Astrocyte of the cerebellum (primary cell): ENCODE measurements around the gene APC2.

Experiments used
- DNase-seq: peaks from one replicate; pipeline ENCODE4 v3.0.0-alpha.2; 2011; ENCODE audit warnings: low read depth
- H3K4me3 ChIP-seq: 2 replicates; pipeline ENCODE4 v1.5.1; 2011; ENCODE audit warnings: mild to moderate bottlenecking, low read depth, low read length, moderate library complexity
- in situ Hi-C: cut with HindIII; loops from 2 replicates; pipeline ENCODE4 v1.10.0; 2017; ENCODE audit warnings: low sequenced_read_pairs
- TF ChIP-seq, protein P1 (sequence below): IDR thresholded peaks from 2 replicates; pipeline ENCODE4 v1.5.1; 2012; ENCODE audit warnings: low read length, low read depth, moderate library complexity, mild to moderate bottlenecking; ENCODE audit errors: missing control alignments

The APC2 gene

GRCh38 chr19:1460033-1460995 is 10.4 kb downstream of the APC2 start:
- TF ChIP-seq, protein P1, sequence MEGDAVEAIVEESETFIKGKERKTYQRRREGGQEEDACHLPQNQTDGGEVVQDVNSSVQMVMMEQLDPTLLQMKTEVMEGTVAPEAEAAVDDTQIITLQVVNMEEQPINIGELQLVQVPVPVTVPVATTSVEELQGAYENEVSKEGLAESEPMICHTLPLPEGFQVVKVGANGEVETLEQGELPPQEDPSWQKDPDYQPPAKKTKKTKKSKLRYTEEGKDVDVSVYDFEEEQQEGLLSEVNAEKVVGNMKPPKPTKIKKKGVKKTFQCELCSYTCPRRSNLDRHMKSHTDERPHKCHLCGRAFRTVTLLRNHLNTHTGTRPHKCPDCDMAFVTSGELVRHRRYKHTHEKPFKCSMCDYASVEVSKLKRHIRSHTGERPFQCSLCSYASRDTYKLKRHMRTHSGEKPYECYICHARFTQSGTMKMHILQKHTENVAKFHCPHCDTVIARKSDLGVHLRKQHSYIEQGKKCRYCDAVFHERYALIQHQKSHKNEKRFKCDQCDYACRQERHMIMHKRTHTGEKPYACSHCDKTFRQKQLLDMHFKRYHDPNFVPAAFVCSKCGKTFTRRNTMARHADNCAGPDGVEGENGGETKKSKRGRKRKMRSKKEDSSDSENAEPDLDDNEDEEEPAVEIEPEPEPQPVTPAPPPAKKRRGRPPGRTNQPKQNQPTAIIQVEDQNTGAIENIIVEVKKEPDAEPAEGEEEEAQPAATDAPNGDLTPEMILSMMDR, result no peak
- no peak for DNase-seq
- H3K4me3 ChIP-seq, result no peak overlapping the region
- in situ Hi-C loops, result no loop called here

- TF ChIP-seq, protein P1, result no peak
- no peak overlapping the region for H3K4me3 ChIP-seq
- DNase-seq, result no peak
- in situ Hi-C loops, result no loop called here
These were observed 11.9 kb downstream of the APC2 start for GRCh38 chr19:1461862-1462261.

GRCh38 chr19:1465191-1466016 is 15.5 kb downstream of the APC2 start:
- H3K4me3 ChIP-seq, result no peak overlapping the region
- no peak for DNase-seq

DNA sequence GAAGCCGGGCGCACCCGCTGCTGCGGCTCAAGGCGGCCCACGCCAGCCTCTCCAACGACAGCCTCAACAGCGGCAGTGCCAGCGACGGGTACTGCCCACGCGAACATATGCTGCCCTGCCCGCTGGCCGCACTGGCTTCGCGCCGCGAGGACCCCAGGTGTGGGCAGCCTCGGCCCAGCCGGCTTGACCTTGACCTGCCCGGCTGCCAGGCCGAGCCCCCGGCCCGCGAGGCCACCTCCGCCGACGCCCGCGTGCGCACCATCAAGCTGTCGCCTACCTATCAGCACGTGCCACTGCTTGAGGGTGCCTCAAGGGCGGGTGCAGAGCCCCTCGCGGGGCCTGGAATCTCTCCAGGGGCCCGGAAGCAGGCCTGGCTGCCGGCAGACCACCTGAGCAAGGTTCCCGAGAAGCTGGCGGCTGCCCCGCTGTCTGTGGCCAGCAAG is 16.1 kb downstream of the APC2 start:
- in situ Hi-C loops, result no loop called here
- TF ChIP-seq, protein P1, result no peak
- no peak overlapping the region for H3K4me3 ChIP-seq
- no peak for DNase-seq

More at GRCh38 chr19:1465191-1466016, 15.5 kb downstream of the APC2 start:
- TF ChIP-seq, protein P1, result peak; percentile 58
- in situ Hi-C loops, result no loop called here

DNA sequence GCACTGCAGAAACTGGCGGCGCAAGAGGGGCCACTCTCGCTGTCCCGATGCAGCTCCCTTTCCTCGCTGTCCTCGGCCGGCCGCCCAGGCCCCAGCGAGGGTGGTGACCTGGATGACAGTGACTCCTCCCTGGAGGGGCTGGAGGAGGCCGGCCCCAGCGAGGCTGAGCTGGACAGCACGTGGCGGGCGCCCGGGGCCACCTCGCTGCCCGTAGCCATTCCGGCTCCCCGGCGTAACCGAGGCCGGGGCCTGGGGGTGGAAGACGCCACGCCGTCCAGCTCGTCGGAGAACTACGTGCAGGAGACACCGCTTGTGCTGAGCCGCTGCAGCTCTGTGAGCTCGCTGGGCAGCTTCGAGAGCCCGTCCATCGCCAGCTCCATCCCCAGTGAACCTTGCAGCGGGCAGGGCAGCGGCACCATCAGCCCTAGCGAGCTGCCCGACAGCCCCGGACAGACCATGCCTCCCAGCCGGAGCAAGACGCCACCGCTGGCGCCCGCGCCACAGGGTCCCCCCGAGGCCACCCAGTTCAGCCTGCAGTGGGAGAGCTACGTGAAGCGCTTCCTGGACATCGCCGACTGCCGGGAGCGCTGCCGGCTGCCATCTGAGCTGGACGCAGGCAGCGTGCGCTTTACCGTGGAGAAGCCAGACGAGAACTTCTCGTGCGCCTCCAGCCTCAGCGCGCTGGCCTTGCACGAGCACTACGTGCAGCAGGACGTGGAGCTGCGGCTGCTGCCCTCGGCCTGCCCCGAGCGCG is 16.7 kb downstream of the APC2 start:
- TF ChIP-seq, protein P1, result no peak
- no peak for DNase-seq
- H3K4me3 ChIP-seq, result no peak overlapping the region
- in situ Hi-C loops, result no loop called here

DNA sequence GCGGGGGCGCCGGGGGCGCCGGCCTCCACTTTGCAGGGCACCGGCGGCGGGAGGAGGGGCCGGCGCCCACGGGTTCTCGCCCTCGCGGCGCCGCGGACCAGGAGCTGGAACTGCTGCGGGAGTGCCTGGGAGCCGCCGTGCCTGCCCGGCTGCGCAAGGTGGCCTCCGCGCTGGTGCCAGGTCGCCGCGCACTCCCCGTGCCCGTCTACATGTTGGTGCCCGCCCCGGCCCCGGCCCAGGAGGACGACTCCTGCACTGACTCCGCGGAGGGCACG is 17.2 kb downstream of the APC2 start:
- in situ Hi-C loops, result no loop called here
- DNase-seq, result no peak
- H3K4me3 ChIP-seq, result no peak overlapping the region
- TF ChIP-seq, protein P1, result no peak
